ENCODE results near the gene RNF39.
"Not testable (repeated sequence)": the region's sequence is repeated elsewhere in the genome, so short reads cannot be mapped to it uniquely, and the experiment has no call there.

The RNF39 gene, protein sequence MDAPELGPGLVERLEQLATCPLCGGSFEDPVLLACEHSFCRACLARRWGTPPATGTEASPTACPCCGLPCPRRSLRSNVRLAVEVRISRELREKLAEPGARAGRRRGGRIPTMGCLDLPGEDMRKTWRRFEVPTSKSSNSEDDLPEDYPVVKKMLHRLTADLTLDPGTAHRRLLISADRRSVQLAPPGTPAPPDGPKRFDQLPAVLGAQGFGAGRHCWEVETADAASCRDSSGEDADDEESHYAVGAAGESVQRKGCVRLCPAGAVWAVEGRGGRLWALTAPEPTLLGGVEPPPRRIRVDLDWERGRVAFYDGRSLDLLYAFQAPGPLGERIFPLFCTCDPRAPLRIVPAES

GRCh38 chr6:30075094-30075789 lies at the start of gene RNF39:
TSS of gene RNF39 (minus strand) at chr6:30075769. CDS start at chr6:30075585, 184 bp downstream.
- no peak for DNase-seq (ENCODE audit: low read depth, low spot score)

- DNase-seq (ENCODE audit: low read depth, low spot score), result no peak
Measured at GRCh38 chr6:30122515-30122914, 46.9 kb upstream of the RNF39 start.

DNA sequence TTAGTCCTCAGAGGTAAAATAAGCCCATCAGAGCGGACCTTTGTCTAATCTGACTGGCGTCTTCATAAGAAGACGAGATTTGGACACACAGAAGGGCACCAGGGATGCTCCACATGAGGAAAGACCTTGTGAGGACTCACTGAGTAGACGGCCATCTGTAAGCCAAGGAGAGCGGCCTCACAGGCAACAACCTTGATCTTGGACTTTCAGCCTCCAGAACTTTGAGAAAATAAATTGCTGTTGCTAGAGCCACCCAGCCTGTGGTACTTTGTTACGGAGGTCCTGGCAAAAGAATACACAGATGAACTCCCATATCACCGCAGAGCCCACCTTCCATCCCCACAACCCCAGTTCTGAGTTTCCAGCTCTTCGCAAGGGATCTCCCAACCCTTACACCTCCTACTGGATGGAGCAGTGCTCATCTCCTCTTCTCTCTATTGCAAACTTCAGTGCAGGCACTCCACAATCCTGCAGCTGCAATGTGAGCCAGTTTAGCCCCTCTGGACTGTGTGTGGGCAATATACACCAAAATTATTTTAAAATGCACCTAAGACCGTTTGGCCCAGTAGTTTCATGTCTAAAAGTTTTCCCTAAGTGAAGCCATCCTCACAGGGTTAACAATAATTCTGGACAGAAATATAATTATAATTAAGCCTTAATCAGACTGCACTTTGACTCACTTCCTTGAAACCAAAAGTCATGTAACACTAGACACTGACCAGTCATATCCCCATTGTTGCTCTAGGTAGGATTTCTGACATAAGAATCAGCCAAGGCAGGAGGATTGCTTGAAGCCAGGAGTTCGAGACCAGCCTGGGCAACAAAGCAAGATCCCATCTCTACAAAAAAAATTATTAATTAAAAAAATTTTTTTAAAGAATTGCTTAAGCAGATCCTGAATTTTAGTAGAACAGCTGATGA lies 46.1 kb upstream of the RNF39 start:
- DNase-seq (ENCODE audit: low read depth, low spot score), result no peak

GRCh38 chr6:30118691-30119090 lies 43.1 kb upstream of the RNF39 start:
- not testable (repeated sequence) for DNase-seq (ENCODE audit: low read depth, low spot score)

GRCh38 chr6:30116724-30117123 lies 41.2 kb upstream of the RNF39 start:
- DNase-seq (ENCODE audit: low read depth, low spot score), result no peak

GRCh38 chr6:30113841-30114240 lies 38.3 kb upstream of the RNF39 start:
- no peak for DNase-seq (ENCODE audit: low read depth, low spot score)

DNA sequence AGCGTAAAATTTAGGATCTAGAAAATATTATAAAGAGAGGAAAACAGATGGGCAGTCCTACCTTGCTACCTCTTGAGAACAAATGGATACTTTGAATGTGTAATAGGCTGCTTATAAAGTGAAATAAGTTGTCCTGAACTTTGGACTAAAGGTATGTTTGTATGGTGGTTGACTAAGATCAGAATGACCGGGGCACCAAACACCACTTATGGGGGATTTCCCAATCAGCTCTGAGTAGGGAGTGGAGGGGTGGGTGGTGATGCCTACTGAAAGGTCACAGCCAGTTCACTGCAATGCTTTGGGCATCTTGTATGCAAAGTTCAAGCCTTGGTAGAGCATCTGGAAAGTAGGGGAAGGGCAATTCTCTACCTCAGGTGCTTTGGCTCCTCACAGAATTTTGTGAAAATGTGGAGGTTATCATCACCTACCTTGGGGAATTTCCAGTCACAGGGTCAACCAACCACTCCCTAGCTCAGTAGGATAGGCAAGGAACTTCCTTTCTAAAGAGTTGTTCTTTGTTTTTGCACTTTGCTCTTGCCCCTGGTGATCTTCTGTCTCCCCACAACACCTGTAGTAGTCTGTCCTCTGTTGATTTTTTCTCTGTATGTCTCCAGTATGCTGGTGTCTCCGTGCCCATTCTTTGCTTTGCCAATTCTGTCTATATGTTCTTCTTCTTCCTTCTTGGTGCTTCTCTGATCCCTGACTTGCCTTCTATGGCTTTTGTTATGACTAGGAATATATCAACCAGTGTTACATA lies 37.6 kb upstream of the RNF39 start, which contains the start of gene TRIM31:
TRIM31 (minus strand) TSS at position 88 of the 757 bp plus-strand sequence. CDS start 285 bp downstream, outside the sequence.
- no peak for DNase-seq (ENCODE audit: low read depth, low spot score)

- DNase-seq (ENCODE audit: low read depth, low spot score), result no peak
Measured at GRCh38 chr6:30112402-30112994, 36.9 kb upstream of the RNF39 start.

- DNase-seq (ENCODE audit: low read depth, low spot score), result no peak
Measured at GRCh38 chr6:30111266-30111856, 35.8 kb upstream of the RNF39 start.

GRCh38 chr6:30104661-30105060 lies 29.1 kb upstream of the RNF39 start:
- DNase-seq (ENCODE audit: low read depth, low spot score), result no peak

DNA sequence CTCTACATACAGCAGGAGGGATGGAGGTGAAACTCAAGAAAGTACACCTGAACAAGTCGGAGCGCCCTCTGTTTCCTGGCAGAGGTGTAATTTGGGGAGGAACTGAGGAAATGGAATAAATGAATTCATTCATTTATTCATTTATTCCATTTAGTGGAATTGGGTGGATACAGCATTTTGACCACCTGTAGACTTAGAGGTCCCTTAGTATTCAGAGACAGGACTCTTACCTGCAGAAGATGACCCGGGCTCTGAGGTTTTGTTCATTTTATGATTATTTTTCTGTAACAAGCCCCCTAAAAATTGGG lies 28.3 kb upstream of the RNF39 start:
- DNase-seq (ENCODE audit: low read depth, low spot score), result no peak

- DNase-seq (ENCODE audit: low read depth, low spot score), result peak; percentile 69
Measured at GRCh38 chr6:30102970-30103871, 27.7 kb upstream of the RNF39 start.

- no peak for DNase-seq (ENCODE audit: low read depth, low spot score)
Measured at GRCh38 chr6:30102414-30102969, 26.9 kb upstream of the RNF39 start.

GRCh38 chr6:30101444-30102413 lies 26.2 kb upstream of the RNF39 start:
- DNase-seq (ENCODE audit: low read depth, low spot score), result no peak

DNA sequence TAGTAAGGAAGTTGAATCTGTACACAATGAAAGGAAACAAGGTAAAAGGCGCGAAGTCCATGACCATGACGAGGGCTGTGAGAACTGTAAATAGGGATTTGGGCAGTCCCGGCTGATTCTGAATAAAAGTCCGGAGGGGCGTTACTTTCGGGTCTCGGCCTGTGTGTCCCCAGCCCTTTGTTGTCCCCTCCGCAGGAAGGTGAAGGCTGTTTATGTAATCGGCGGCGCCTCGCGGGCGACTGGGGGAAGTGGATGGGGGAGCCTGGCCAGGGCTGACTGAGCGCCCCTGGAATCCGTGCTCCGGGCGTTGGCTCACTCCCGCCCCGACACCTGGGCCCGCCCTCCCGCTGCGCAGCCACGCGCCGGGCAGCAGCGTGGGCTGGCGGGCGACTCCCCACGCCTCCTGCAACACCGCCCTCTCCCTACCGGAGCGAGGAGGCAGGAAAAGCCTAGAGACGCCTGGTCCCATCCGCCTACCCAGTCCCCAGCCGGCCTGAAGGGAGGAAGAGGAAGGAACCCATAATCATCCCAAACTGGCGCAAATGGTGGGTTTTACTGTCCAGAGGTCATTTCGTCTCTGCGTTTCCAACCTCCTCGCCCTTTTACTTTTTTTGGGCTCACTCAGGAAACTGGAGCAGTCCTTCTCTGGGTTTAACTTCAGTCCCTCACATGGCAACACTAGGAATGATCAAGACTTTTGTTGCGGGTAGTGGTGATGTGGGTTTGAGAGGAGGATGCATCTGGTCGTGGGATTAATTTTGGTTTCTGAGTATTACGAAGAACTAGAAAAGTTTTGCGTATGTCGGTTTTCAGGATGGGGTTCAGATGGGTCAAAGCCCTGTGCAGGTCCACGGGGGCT lies 25.2 kb upstream of the RNF39 start:
- DNase-seq (ENCODE audit: low read depth, low spot score), result no peak

- DNase-seq (ENCODE audit: low read depth, low spot score), result no peak
Measured at GRCh38 chr6:30100154-30100553, 24.6 kb upstream of the RNF39 start.
